Hepatocyte (in vitro differentiated cells): ENCODE data around the gene CALR. TPM values are rescaled to one million over a fixed set of nuclear protein-coding genes. Genes with fewer than 3 reads are reported as not detected.
A peak's percentile ranks its signal among the peaks of the same experiment; 100 is the strongest.
"Not testable (repeated sequence)": the region's sequence is repeated elsewhere in the genome, so short reads cannot be mapped to it uniquely, and the experiment has no call there.

Experiments
- DNase-seq: peaks from one replicate; pipeline ENCODE4 v3.0.0-alpha.2; 2016; ENCODE audit warnings: low spot score
- H2AFZ ChIP-seq: fragments of 200-600 bp; sonication (generic); 2 replicates; pipeline ENCODE4 v1.6.0; 2016; ENCODE audit warnings: antibody characterized with exemption, mild to moderate bottlenecking
- H3K27ac ChIP-seq: fragments of 200-600 bp; sonication (generic); 2 replicates; pipeline ENCODE4 v1.5.1; 2016; ENCODE audit warnings: mild to moderate bottlenecking
- H3K27me3 ChIP-seq: fragments of 200-600 bp; sonication (generic); 2 replicates; pipeline ENCODE4 v1.6.1; 2016
- H3K36me3 ChIP-seq: fragments of 200-600 bp; sonication (generic); replicated peaks from 2 replicates; pipeline ENCODE4 v1.5.1; 2016; ENCODE audit warnings: low read depth; ENCODE audit not compliant: insufficient read depth
- H3K4me1 ChIP-seq: fragments of 200-600 bp; sonication (generic); 2 replicates; pipeline ENCODE4 v1.5.1; 2016; ENCODE audit warnings: mild to moderate bottlenecking, moderate library complexity; ENCODE audit not compliant: insufficient read depth
- H3K4me2 ChIP-seq: fragments of 200-600 bp; sonication (generic); 2 replicates; pipeline ENCODE4 v1.6.0; 2016
- H3K4me3 ChIP-seq: fragments of 200-600 bp; sonication (generic); 2 replicates; pipeline ENCODE4 v1.5.1; 2016; ENCODE audit warnings: mild to moderate bottlenecking
- H3K79me2 ChIP-seq: fragments of 200-600 bp; sonication (generic); 2 replicates; pipeline ENCODE4 v1.6.0; 2017; ENCODE audit warnings: mild to moderate bottlenecking
- H3K9me2 ChIP-seq: fragments of 200-600 bp; sonication (generic); replicated peaks from 2 replicates; pipeline ENCODE4 v1.6.0; 2017; ENCODE audit warnings: mild to moderate bottlenecking; ENCODE audit not compliant: insufficient read depth
- H3K9me3 ChIP-seq: fragments of 200-600 bp; sonication (generic); 2 replicates; pipeline ENCODE4 v1.5.1; 2016; ENCODE audit warnings: low read depth, mild to moderate bottlenecking
- H4K20me1 ChIP-seq: fragments of 200-600 bp; sonication (generic); 2 replicates; pipeline ENCODE4 v1.6.0; 2016; ENCODE audit warnings: mild to moderate bottlenecking; ENCODE audit not compliant: insufficient read depth, poor library complexity, severe bottlenecking
- CTCF ChIP-seq: fragments of 200-600 bp; sonication (generic); IDR thresholded peaks from 2 replicates; pipeline ENCODE4 v1.5.1; 2016; ENCODE audit warnings: antibody characterized with exemption, mild to moderate bottlenecking; ENCODE audit not compliant: poor library complexity
- EZH2 ChIP-seq: fragments of 200-600 bp; sonication (generic); IDR thresholded peaks from 2 replicates; pipeline ENCODE4 v1.6.1; 2016; ENCODE audit warnings: antibody characterized with exemption, mild to moderate bottlenecking, borderline replicate concordance
- EZH2phosphoT487 ChIP-seq: fragments of 200-600 bp; sonication (generic); IDR thresholded peaks from one replicate; pipeline ENCODE4 v1.6.1; 2018; ENCODE audit warnings: antibody characterized with exemption, mild to moderate bottlenecking, low read depth, moderate library complexity; ENCODE audit not compliant: unreplicated experiment, severe bottlenecking
- WGBS: methylation state at CpG from one replicate; pipeline ENCODE4 v1.1.6; 2016; ENCODE audit warnings: low lambda C conversion rate; ENCODE audit errors: missing lambda C conversion rate; 5-methylcytosine and 5-hydroxymethylcytosine counted together
- polyA plus RNA-seq: library from polyadenylated mRNA; unstranded; fragments of >200 nt; fragmentation: Nextera tagmentation; extraction: Ambion mirVana; gene quantifications from 2 replicates; pipeline ENCODE4 v1.2.1, GENCODE V29; 2016
- total RNA-seq: library from RNA; depleted of rRNA; stranded (reverse); fragments of >200 nt; gene quantifications from 2 replicates; pipeline ENCODE4 v1.2.3, GENCODE V29; 2014

CALR gene
- total and polyA plus RNA-seq, 2 experiments from 2014 or later, result 915 to 1,414 TPM

GRCh38 chr19:12913851-12914690 lies 24.3 kb upstream of the CALR start:
- WGBS, result 74% methylated on average over 12 of the region's 12 CpGs
- Histone ChIP-seq H3K27ac (peak overlapping the region; percentile 79), H3K4me3 (no peak overlapping the region), H4K20me1 (no peaks in the 10 kb centered on the region), H3K79me2 (no peaks in the 10 kb centered on the region), H3K4me2 (peak overlapping the region; percentile 61), H3K4me1 (peaks cover 20% of the 10 kb centered on the region), H2AFZ (no peak overlapping the region), H3K27me3 (no peaks in the 10 kb centered on the region), H3K9me3 (no peaks in the 10 kb centered on the region), H3K9me2 (no peaks in the 10 kb centered on the region), H3K36me3 (no peaks in the 10 kb centered on the region)
- no peak for DNase-seq
- no peak for TF ChIP-seq CTCF
- no peak for TF ChIP-seq EZH2
- no peak for TF ChIP-seq EZH2phosphoT487

- H3K4me1 ChIP-seq, result peaks cover 20% of the 10 kb centered on the region
- not testable (repeated sequence) for H3K36me3 ChIP-seq, H3K4me2 ChIP-seq, H4K20me1 ChIP-seq, H3K4me3 ChIP-seq, H3K27me3 ChIP-seq, H2AFZ ChIP-seq, H3K9me2 ChIP-seq, DNase-seq, H3K79me2 ChIP-seq, H3K27ac ChIP-seq, H3K9me3 ChIP-seq
- WGBS, result 81% methylated on average over 4 of the region's 4 CpGs
Observed at GRCh38 chr19:12915860-12916259, 22.5 kb upstream of the CALR start.

- no peaks in the 10 kb centered on the region for H3K27me3 ChIP-seq
- H3K4me3 ChIP-seq, result no peak overlapping the region
- H3K36me3 ChIP-seq, result no peaks in the 10 kb centered on the region
- no peak overlapping the region for H3K4me2 ChIP-seq
- TF ChIP-seq CTCF (no peak), EZH2 (no peak), EZH2phosphoT487 (no peak)
- WGBS, result 96% methylated on average over 14 of the region's 14 CpGs
- H3K9me2 ChIP-seq, result no peaks in the 10 kb centered on the region
- H3K4me1 ChIP-seq, result peaks cover 10% of the 10 kb centered on the region
- no peak overlapping the region for H3K27ac ChIP-seq
- no peaks in the 10 kb centered on the region for H3K79me2 ChIP-seq
- no peak for DNase-seq
- H4K20me1 ChIP-seq, result no peaks in the 10 kb centered on the region
- H2AFZ ChIP-seq, result no peak overlapping the region
- no peaks in the 10 kb centered on the region for H3K9me3 ChIP-seq
Observed at GRCh38 chr19:12918253-12918652, 20.2 kb upstream of the CALR start.

GRCh38 chr19:12921047-12921446 lies 17.4 kb upstream of the CALR start:
- H3K36me3 ChIP-seq, result no peaks in the 10 kb centered on the region
- 77% methylated on average over 3 of the region's 3 CpGs for WGBS
- H3K27ac ChIP-seq, result no peak overlapping the region

More at GRCh38 chr19:12921047-12921446, 17.4 kb upstream of the CALR start:
- H2AFZ ChIP-seq, result no peak overlapping the region
- H3K27me3 ChIP-seq, result no peaks in the 10 kb centered on the region
- DNase-seq, result no peak
- no peaks in the 10 kb centered on the region for H3K9me3 ChIP-seq
- no peaks in the 10 kb centered on the region for H3K79me2 ChIP-seq
- no peak overlapping the region for H3K4me2 ChIP-seq
- no peak for TF ChIP-seq EZH2
- TF ChIP-seq CTCF, result no peak
- no peak for TF ChIP-seq EZH2phosphoT487
- H3K9me2 ChIP-seq, result no peaks in the 10 kb centered on the region
- H3K4me3 ChIP-seq, result no peak overlapping the region
- no peaks in the 10 kb centered on the region for H3K4me1 ChIP-seq
- no peaks in the 10 kb centered on the region for H4K20me1 ChIP-seq
